Gastrocnemius medialis (tissue), 4 donors: Measurements from ENCODE around the gene MRGPRD. TPM values are rescaled to one million over a fixed set of nuclear protein-coding genes. Genes with fewer than 3 reads are reported as not detected.

ENCODE experiments used
- ATAC-seq, 2 donors: fragments of 150-250 bp; one replicate each; pipeline ENCODE4 v1.9.1; 2016
- DNase-seq, 2 donors: peaks; one replicate each; pipeline ENCODE4 v3.0.0-alpha.2; 2019
- H3K27ac ChIP-seq, 4 donors: fragments of 200-600 bp; sonication (generic); 1 replicate in 1 of 4; 2 replicates in 3 of 4; pipeline ENCODE4 v1.5.1; 2016 to 2018; ENCODE audit warnings: mild to moderate bottlenecking in 2 of 4, moderate library complexity in 1 of 4
- H3K27me3 ChIP-seq, 3 donors: fragments of 200-600 bp; sonication (generic) in 2 of 3; 1 replicate in 1 of 3; 2 replicates in 2 of 3; pipeline versions ENCODE4 v1.5.1 to v1.6.0; 2016 to 2019; ENCODE audit warnings: mild to moderate bottlenecking in 1 of 3, moderate library complexity in 1 of 3
- H3K36me3 ChIP-seq, 2 donors: fragments of 200-600 bp; sonication (generic) in 1 of 2; one replicate each; pipeline ENCODE4 v1.5.1; 2017 to 2018
- H3K4me1 ChIP-seq, 2 donors: fragments of 200-600 bp; sonication (generic) in 1 of 2; one replicate each; pipeline ENCODE4 v1.5.1; 2016 to 2017; ENCODE audit warnings: mild to moderate bottlenecking in 2 of 2
- H3K4me3 ChIP-seq, 4 donors: fragments of 200-600 bp; sonication (generic) in 3 of 4; 1 replicate in 1 of 4; 2 replicates in 3 of 4; pipeline ENCODE4 v1.5.1; 2016 to 2019; ENCODE audit warnings: mild to moderate bottlenecking in 2 of 4
- H3K9me3 ChIP-seq, 3 donors: fragments of 200-600 bp; sonication (generic) in 2 of 3; 1 replicate in 1 of 3; 2 replicates in 2 of 3; pipeline ENCODE4 v1.5.1; 2016 to 2019
- POLR2A ChIP-seq, 2 donors: fragments of 450-650 bp; IDR thresholded peaks; one replicate each; pipeline ENCODE4 v1.6.1; 2017; ENCODE audit warnings: antibody characterized with exemption in 2 of 2, mild to moderate bottlenecking in 2 of 2, moderate library complexity in 2 of 2
- in situ Hi-C, 4 donors: fragments of 200-750 bp; cut with MboI; loops; one replicate each; pipeline versions ENCODE4 v1.15.0 to v1.8.0; 2017; ENCODE audit warnings: low sequenced_read_pairs in 4 of 4
- intact Hi-C: fragments of 100-400 bp; cut with DNase I; formaldehyde crosslinking; loops from one replicate; pipeline ENCODE4 v1.15.1; 2023; ENCODE audit warnings: low total_unique reads
- total RNA-seq, 4 donors: library from RNA; depleted of rRNA; stranded (reverse); fragments of >200 nt; gene quantifications; one replicate each; pipeline versions ENCODE4 v1.1.0 to v1.2.3, GENCODE V29; 2016
- TF ChIP-seq, protein P1 (sequence below), 5 experiments: fragments of 450-650 bp in 3 of 5; fragments of 200-600 bp in 2 of 5; sonication (generic) in 2 of 5; IDR thresholded peaks in 4 of 5; conservative IDR thresholded peaks in 1 of 5; 1 replicate in 4 of 5; 2 replicates in 1 of 5; pipeline ENCODE4 v1.5.1; 2016 to 2019; ENCODE audit warnings: antibody characterized with exemption in 5 of 5, mild to moderate bottlenecking in 3 of 5, moderate library complexity in 3 of 5

Gene MRGPRD
- total RNA-seq, 4 donors from 2014 or later, result not detected

DNA sequence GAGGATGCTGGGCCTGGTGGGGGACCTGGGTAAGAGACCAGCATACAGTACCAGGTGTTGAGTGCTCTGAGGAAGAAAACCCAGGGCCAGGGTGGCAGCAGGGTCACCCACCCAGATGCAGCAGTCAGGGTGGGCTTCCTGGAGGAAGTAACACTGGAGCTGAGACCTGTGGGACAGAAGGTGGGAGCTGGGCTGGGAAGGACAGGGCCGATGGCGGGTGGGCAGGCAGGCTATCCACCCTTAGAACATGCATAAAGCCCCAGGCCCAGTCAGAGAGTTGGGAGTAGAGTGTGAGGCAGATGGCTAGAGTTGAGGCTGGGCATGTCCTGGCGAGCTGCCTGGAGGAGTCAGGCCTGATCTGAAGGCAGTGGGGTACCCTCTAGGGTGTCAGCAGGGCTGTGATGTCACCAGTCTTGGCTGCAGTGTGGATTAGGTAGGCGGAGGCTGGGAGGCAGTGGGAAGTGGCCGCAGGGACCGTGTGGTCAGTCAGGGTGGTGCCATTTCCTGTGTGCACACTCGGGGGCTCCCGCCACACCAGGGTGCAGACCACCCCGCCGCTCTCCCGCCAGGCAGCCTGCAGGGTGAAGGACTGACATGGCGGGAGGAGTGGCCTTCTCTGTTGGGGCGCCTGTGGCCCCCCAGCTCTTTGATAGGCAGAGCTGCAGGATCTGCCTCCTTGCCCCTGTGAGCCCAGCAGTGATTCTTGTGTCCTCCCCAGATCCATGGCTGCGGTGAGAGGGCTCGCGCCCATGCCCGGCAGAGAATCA, 41.8 kb downstream of the MRGPRD start:
- Histone ChIP-seq H3K9me3 (no peaks in the 10 kb centered on the region), H3K4me1 (no peaks in the 10 kb centered on the region), H3K27me3 (no peaks in the 10 kb centered on the region), H3K36me3 (peaks cover 0 to 64% of the 10 kb centered on the region in 2 donors), H3K27ac (no peak overlapping the region), H3K4me3 (no peak overlapping the region)
- ATAC-seq (no peak), DNase-seq (no peak)
- in situ Hi-C loops, result no loop called here
- intact Hi-C loops, result no loop called here
- TF ChIP-seq POLR2A (IDR thresholded peaks at IDR 0.05), result no peak
- TF ChIP-seq, protein P1, sequence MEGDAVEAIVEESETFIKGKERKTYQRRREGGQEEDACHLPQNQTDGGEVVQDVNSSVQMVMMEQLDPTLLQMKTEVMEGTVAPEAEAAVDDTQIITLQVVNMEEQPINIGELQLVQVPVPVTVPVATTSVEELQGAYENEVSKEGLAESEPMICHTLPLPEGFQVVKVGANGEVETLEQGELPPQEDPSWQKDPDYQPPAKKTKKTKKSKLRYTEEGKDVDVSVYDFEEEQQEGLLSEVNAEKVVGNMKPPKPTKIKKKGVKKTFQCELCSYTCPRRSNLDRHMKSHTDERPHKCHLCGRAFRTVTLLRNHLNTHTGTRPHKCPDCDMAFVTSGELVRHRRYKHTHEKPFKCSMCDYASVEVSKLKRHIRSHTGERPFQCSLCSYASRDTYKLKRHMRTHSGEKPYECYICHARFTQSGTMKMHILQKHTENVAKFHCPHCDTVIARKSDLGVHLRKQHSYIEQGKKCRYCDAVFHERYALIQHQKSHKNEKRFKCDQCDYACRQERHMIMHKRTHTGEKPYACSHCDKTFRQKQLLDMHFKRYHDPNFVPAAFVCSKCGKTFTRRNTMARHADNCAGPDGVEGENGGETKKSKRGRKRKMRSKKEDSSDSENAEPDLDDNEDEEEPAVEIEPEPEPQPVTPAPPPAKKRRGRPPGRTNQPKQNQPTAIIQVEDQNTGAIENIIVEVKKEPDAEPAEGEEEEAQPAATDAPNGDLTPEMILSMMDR (IDR thresholded peaks at IDR 0.05 in 4 of 5, conservative IDR thresholded peaks at IDR 0.05 in 1 of 5), result no peak

DNA sequence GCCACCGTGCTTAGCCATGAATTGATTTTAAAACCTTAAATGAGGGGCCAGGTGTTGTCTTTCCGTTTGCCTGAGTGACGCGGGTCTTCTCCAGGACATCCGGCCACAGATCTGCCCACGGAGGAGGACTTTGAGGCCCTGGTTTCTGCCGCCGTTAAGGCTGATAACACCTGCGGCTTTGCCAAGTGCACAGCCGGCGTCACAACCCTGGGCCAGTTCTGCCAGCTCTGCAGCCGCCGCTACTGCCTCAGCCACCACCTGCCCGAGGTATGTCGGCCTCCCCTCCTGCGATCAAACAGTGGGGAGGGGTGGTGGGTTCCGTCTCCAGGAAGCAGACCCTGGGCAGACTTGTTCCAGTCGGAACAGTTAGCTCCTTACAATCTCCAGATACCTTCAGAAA, 42.7 kb downstream of the MRGPRD start:
- H3K27me3 ChIP-seq, result no peaks in the 10 kb centered on the region
- intact Hi-C loops, result no loop called here
- in situ Hi-C loops, result no loop called here
- no peaks in the 10 kb centered on the region for H3K4me1 ChIP-seq
- TF ChIP-seq POLR2A (IDR thresholded peaks at IDR 0.05), result no peak
- no peak overlapping the region for H3K27ac ChIP-seq
- ATAC-seq, result no peak
- no peak overlapping the region for H3K4me3 ChIP-seq
- no peak for DNase-seq
- H3K9me3 ChIP-seq, result no peaks in the 10 kb centered on the region
- H3K36me3 ChIP-seq, result peaks cover 0 to 72% of the 10 kb centered on the region in 2 donors

- no peak overlapping the region for H3K4me3 ChIP-seq
- in situ Hi-C loops, result no loop called here
- no peaks in the 10 kb centered on the region for H3K9me3 ChIP-seq
- no peaks in the 10 kb centered on the region for H3K27me3 ChIP-seq
- H3K4me1 ChIP-seq, result no peaks in the 10 kb centered on the region
- TF ChIP-seq POLR2A (IDR thresholded peaks at IDR 0.05), result no peak
- TF ChIP-seq, protein P1 (IDR thresholded peaks at IDR 0.05 in 4 of 5, conservative IDR thresholded peaks at IDR 0.05 in 1 of 5), result no peak
- ATAC-seq, result no peak
- H3K27ac ChIP-seq, result no peak overlapping the region
- DNase-seq, result no peak
- intact Hi-C loops, result no loop called here
- H3K36me3 ChIP-seq, result peaks cover 0 to 72% of the 10 kb centered on the region in 2 donors
These were observed 43.8 kb downstream of the MRGPRD start for GRCh38 chr11:68936676-68937620.

GRCh38 chr11:68936358-68936636, 44.5 kb downstream of the MRGPRD start:
- ATAC-seq, result no peak
- intact Hi-C loops, result no loop called here

More at GRCh38 chr11:68936358-68936636, 44.5 kb downstream of the MRGPRD start:
- in situ Hi-C loops, result no loop called here
- TF ChIP-seq, protein P1 (IDR thresholded peaks at IDR 0.05 in 4 of 5, conservative IDR thresholded peaks at IDR 0.05 in 1 of 5), result no peak
- TF ChIP-seq POLR2A (IDR thresholded peaks at IDR 0.05), result no peak
- Histone ChIP-seq H3K36me3 (peaks cover 0 to 75% of the 10 kb centered on the region in 2 donors), H3K4me1 (no peaks in the 10 kb centered on the region), H3K27ac (no peak overlapping the region), H3K27me3 (no peaks in the 10 kb centered on the region), H3K9me3 (no peaks in the 10 kb centered on the region), H3K4me3 (no peak overlapping the region)
- DNase-seq, result no peak
